ENCODE data around the gene ABCD3.
"Not testable (repeated sequence)": the region's sequence is repeated elsewhere in the genome, so short reads cannot be mapped to it uniquely, and the experiment has no call there.

- not testable (repeated sequence) for TF ChIP-seq CTCF (IDR thresholded peaks at IDR 0.05); RARB (CRISPR knock-in tag; IDR thresholded peaks at IDR 0.05); POLR2A (IDR thresholded peaks at IDR 0.05; ENCODE audit: low read length); KDM5A (IDR thresholded peaks at IDR 0.05); CBX8 (IDR thresholded peaks at IDR 0.05); RFX5 (IDR thresholded peaks at IDR 0.05); JUNB (IDR thresholded peaks at IDR 0.05)
Observed at GRCh38 chr1:94567975-94568607, 149.9 kb downstream of the ABCD3 start.

Measured in A549 (cell line).